HepG2 (cell line): ENCODE measurements around the gene MYOCOS. TPM values are rescaled to one million over a fixed set of nuclear protein-coding genes. Genes with fewer than 3 reads are reported as not detected.

Experiments
- ATAC-seq: fragments of 200-7000 bp; cut with Tn5 transposase; 3 replicates; pipeline ENCODE4 v1.9.1; 2020; ENCODE audit warnings: mild to moderate bottlenecking, moderate library complexity
- BruUV-seq: library from RNA; stranded (reverse); fragments of 400-500 nt; replicated peaks from 2 replicates; lab custom pipeline; 2021; lab: Mats Ljungman, UMichigan
- CTCF ChIA-PET: fragments of 300-600 bp; formaldehyde crosslinking; extraction: SDS; loops from one replicate; lab custom pipeline; 2021; ENCODE audit warnings: low total read pairs, inconsistent platforms, low intra/inter-chr PET ratio; lab: Yijun Ruan, JAX
- POLR2A ChIA-PET: fragments of 350-600 bp; sonication (Branson Sonifier 250); formaldehyde crosslinking; loops from one replicate; lab custom pipeline; 2020; ENCODE audit warnings: antibody characterized with exemption, inconsistent platforms; lab: Yijun Ruan, JAX
- DNase-seq: peaks from one replicate; pipeline ENCODE4 v3.0.0-alpha.2; 2015; ENCODE audit warnings: low spot score
- FAIRE-seq: peaks from 3 replicates; lab custom pipeline; 2011; peaks lifted over from hg19 to GRCh38; lab: Jason Lieb, UNC
- H2AFZ ChIP-seq: one replicate; pipeline ENCODE4 v1.6.1; 2011; ENCODE audit warnings: low read length, inconsistent platforms
- H3K27ac ChIP-seq: fragments of 300-600 bp; 3 replicates; pipeline ENCODE4 v1.8.0; 2011; ENCODE audit warnings: mixed run types, mild to moderate bottlenecking, mixed read lengths, low read length, inconsistent platforms; ENCODE audit not compliant: insufficient read depth; ENCODE audit errors: extremely low read length
- H3K27me3 ChIP-seq, 2 experiments: fragments of 200-600 bp in 1 of 2; 2 replicates in 1 of 2; 3 replicates in 1 of 2; pipeline versions ENCODE4 v1.6.0 to v1.8.0; 2011; ENCODE audit warnings: low read length in 2 of 2, mild to moderate bottlenecking in 2 of 2, moderate library complexity in 2 of 2, inconsistent platforms in 1 of 2; ENCODE audit not compliant: insufficient read depth in 2 of 2, control insufficient read depth in 1 of 2
- H3K36me3 ChIP-seq, 2 experiments: fragments of 200-600 bp in 1 of 2; replicated peaks in 1 of 2; 2 replicates in 1 of 2; 3 replicates in 1 of 2; pipeline versions ENCODE4 v1.5.1 to v1.8.0; 2011; ENCODE audit warnings: low read length in 2 of 2, inconsistent platforms in 1 of 2; ENCODE audit not compliant: insufficient read depth in 2 of 2, control insufficient read depth in 1 of 2
- H3K4me1 ChIP-seq: 2 replicates; pipeline ENCODE4 v1.5.1; 2012; ENCODE audit warnings: low read length, inconsistent platforms; ENCODE audit not compliant: insufficient read depth
- H3K4me2 ChIP-seq: 2 replicates; pipeline ENCODE4 v1.6.0; 2011; ENCODE audit warnings: low read depth, low read length, inconsistent platforms
- H3K4me3 ChIP-seq, 3 experiments: fragments of 200-600 bp in 1 of 3; sonication (generic), shearing (Covaris generic) in 1 of 3; replicated peaks in 1 of 3; 2 replicates each; pipeline ENCODE4 v1.5.1; 2011 to 2016; ENCODE audit warnings: low read length in 3 of 3, inconsistent platforms in 2 of 3, low read depth in 2 of 3, mild to moderate bottlenecking in 2 of 3, control low read depth in 1 of 3, mixed read lengths in 1 of 3; ENCODE audit not compliant: insufficient read depth in 1 of 3
- H3K79me2 ChIP-seq: one replicate; pipeline ENCODE4 v1.6.1; 2011; ENCODE audit warnings: low read length, inconsistent platforms; ENCODE audit not compliant: insufficient read depth
- H3K9ac ChIP-seq: 2 replicates; pipeline ENCODE4 v1.6.0; 2011; ENCODE audit warnings: mild to moderate bottlenecking, low read depth, low read length, inconsistent platforms; ENCODE audit not compliant: insufficient read depth
- H3K9me3 ChIP-seq: 2 replicates; pipeline ENCODE4 v1.5.1; 2012; ENCODE audit warnings: mild to moderate bottlenecking, low read length
- H4K20me1 ChIP-seq: 2 replicates; pipeline ENCODE4 v1.6.0; 2011; ENCODE audit warnings: inconsistent platforms, mild to moderate bottlenecking, low read length, moderate library complexity; ENCODE audit not compliant: insufficient read depth
- NFE2L2 ChIP-seq: fragments of 150-350 bp; IDR thresholded peaks from 2 replicates; pipeline ENCODE4 v1.6.1; 2014; ENCODE audit warnings: low read length
- POGZ ChIP-seq: sonication (generic); formaldehyde crosslinking; IDR thresholded peaks from 2 replicates; pipeline ENCODE4 v1.4.0; 2020; ENCODE audit warnings: mild to moderate bottlenecking, missing genetic modification reagents
- POLR2G ChIP-seq: fragments of 200-400 bp; formaldehyde crosslinking; IDR thresholded peaks from 2 replicates; pipeline ENCODE4 v1.6.1; 2018; ENCODE audit warnings: mild to moderate bottlenecking, low read depth, low read length, moderate library complexity
- WGBS: methylation state at CpG from one replicate; pipeline ENCODE4 v1.1.6; 2017; ENCODE audit warnings: low lambda C conversion rate; 5-methylcytosine and 5-hydroxymethylcytosine counted together
- in situ Hi-C: cut with HindIII; loops from 2 replicates; pipeline ENCODE4 v1.10.0; 2017; ENCODE audit warnings: low pct_unique_long_range_greater_than_20kb; ENCODE audit not compliant: extremely low pct_ligation_motif_present
- intact Hi-C: fragments of 100-400 bp; cut with micrococcal nuclease; formaldehyde crosslinking; loops from one replicate; pipeline ENCODE4 v1.10.0; 2022; ENCODE audit not compliant: unreplicated experiment
- polyA plus RNA-seq, 8 experiments: library from polyadenylated mRNA; depleted of rRNA in 3 of 8; stranded (reverse) in 7 of 8; unstranded in 1 of 8; fragments of >200 nt; fragmentation: Illumina TruSeq in 4 of 8; extraction: Trizol in 4 of 8; gene quantifications; 2 replicates each; pipeline versions ENCODE4 v1.2.1 to v1.2.3, GENCODE V29; 2011 to 2016; ENCODE audit warnings: low read depth in 4 of 8, missing spikeins in 1 of 8, mixed read lengths in 1 of 8; ENCODE audit not compliant: insufficient read depth in 1 of 8
- total RNA-seq, 5 experiments: library from RNA; depleted of rRNA; stranded (reverse); fragments of >200 nt; fragmentation: Illumina TruSeq; extraction: Trizol; gene quantifications; 2 replicates each; pipeline ENCODE4 v1.2.3, GENCODE V29; 2016; ENCODE audit warnings: low read depth in 1 of 5
- TF ChIP-seq, protein P1 (sequence below): IDR thresholded peaks from 2 replicates; pipeline ENCODE4 v1.4.0; 2020; ENCODE audit warnings: mild to moderate bottlenecking, missing genetic modification reagents

The MYOCOS gene
- total and polyA plus RNA-seq, 2 of the 13 experiments (the other 11 are each of a cell fraction or from before 2014, with no cell fraction given) = not detected

DNA sequence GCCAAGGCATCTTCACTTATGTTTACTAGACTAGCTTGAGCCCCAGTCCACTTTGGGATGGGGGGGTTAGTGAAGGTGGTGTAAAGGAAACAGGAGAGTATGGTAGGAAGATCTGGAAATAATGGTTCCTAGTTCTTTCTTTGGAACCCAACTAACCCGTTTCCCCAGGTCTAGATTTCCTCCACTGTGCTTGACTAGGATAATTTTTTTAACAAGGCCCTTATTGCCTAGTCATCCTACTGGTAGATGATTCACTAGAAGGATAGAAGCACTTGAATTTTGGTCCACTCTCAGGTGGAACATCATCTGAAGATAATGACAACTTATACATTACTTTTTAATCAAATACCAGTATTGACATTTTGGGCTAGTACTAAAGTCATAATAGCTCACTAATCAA is 45.9 kb upstream of the MYOCOS start:
- FAIRE-seq (no peak), DNase-seq (no peak), ATAC-seq (no peak)
- Histone ChIP-seq H3K4me3 (no peak overlapping the region), H3K27me3 (no peaks in the 10 kb centered on the region), H3K4me2 (no peak overlapping the region), H3K79me2 (no peaks in the 10 kb centered on the region), H3K9ac (no peak overlapping the region), H3K4me1 (no peaks in the 10 kb centered on the region), H3K27ac (no peak overlapping the region), H2AFZ (no peak overlapping the region), H3K36me3 (peaks cover 16 to 78% of the 10 kb centered on the region in 2 experiments; a peak in 4 of 5 replicates), H4K20me1 (no peaks in the 10 kb centered on the region), H3K9me3 (no peaks in the 10 kb centered on the region)
- in situ Hi-C loops (no loop called here), intact Hi-C loops (no loop called here)
- 100% methylated on average over 1 of the region's 1 CpG for WGBS
- ChIA-PET POLR2A (no interaction called here), CTCF (no interaction called here)
- TF ChIP-seq NFE2L2 = peak; percentile 36; the same call in 1 of the 2 replicates
- no peak for TF ChIP-seq POLR2G
- BruUV-seq = no TSS peak

GRCh38 chr1:171581226-171581625 is 40.8 kb upstream of the MYOCOS start:
- no peak for TF ChIP-seq POGZ
- TF ChIP-seq, protein P1, sequence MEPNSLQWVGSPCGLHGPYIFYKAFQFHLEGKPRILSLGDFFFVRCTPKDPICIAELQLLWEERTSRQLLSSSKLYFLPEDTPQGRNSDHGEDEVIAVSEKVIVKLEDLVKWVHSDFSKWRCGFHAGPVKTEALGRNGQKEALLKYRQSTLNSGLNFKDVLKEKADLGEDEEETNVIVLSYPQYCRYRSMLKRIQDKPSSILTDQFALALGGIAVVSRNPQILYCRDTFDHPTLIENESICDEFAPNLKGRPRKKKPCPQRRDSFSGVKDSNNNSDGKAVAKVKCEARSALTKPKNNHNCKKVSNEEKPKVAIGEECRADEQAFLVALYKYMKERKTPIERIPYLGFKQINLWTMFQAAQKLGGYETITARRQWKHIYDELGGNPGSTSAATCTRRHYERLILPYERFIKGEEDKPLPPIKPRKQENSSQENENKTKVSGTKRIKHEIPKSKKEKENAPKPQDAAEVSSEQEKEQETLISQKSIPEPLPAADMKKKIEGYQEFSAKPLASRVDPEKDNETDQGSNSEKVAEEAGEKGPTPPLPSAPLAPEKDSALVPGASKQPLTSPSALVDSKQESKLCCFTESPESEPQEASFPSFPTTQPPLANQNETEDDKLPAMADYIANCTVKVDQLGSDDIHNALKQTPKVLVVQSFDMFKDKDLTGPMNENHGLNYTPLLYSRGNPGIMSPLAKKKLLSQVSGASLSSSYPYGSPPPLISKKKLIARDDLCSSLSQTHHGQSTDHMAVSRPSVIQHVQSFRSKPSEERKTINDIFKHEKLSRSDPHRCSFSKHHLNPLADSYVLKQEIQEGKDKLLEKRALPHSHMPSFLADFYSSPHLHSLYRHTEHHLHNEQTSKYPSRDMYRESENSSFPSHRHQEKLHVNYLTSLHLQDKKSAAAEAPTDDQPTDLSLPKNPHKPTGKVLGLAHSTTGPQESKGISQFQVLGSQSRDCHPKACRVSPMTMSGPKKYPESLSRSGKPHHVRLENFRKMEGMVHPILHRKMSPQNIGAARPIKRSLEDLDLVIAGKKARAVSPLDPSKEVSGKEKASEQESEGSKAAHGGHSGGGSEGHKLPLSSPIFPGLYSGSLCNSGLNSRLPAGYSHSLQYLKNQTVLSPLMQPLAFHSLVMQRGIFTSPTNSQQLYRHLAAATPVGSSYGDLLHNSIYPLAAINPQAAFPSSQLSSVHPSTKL (CRISPR knock-in tag) = no peak
- no peak overlapping the region for H3K27ac ChIP-seq
- H3K4me1 ChIP-seq = no peaks in the 10 kb centered on the region
- H3K9ac ChIP-seq = no peak overlapping the region
- H3K4me3 ChIP-seq = no peak overlapping the region
- peaks cover 21 to 82% of the 10 kb centered on the region in 2 experiments; a peak in 4 of 5 replicates for H3K36me3 ChIP-seq
- in situ Hi-C loops = no loop called here
- H3K79me2 ChIP-seq = no peaks in the 10 kb centered on the region
- ATAC-seq = no peak
- no peaks in the 10 kb centered on the region for H3K9me3 ChIP-seq
- H3K4me2 ChIP-seq = no peak overlapping the region
- DNase-seq = no peak
- intact Hi-C loops = no loop called here
- WGBS = 97% methylated on average over 3 of the region's 3 CpGs
- no peaks in the 10 kb centered on the region for H4K20me1 ChIP-seq
- no peaks in the 10 kb centered on the region for H3K27me3 ChIP-seq
- CTCF ChIA-PET = no interaction called here
- no peak for FAIRE-seq
- POLR2A ChIA-PET = no interaction called here
- no peak overlapping the region for H2AFZ ChIP-seq
- BruUV-seq = no TSS peak
